HL-60 (cell line): Measurements from ENCODE around the gene SHC3.

Experiments
- DNase-seq, 2 experiments: peaks; one replicate each; pipeline ENCODE4 v3.0.0-alpha.2; 2010 to 2020; ENCODE audit warnings: low read depth in 1 of 2, low spot score in 1 of 2
- H3K27ac ChIP-seq: fragments of 250-450 bp; sonication (Bioruptor Pico); replicated peaks from 2 replicates; pipeline ENCODE4 v1.5.1; 2020; ENCODE audit warnings: mild to moderate bottlenecking, moderate library complexity
- H3K27me3 ChIP-seq: fragments of 250-450 bp; sonication (Bioruptor Pico); 2 replicates; pipeline ENCODE4 v1.5.1; 2021; ENCODE audit warnings: mild to moderate bottlenecking, moderate library complexity; ENCODE audit not compliant: insufficient read depth, poor library complexity, severe bottlenecking
- H3K4me3 ChIP-seq: replicated peaks from 2 replicates; pipeline ENCODE4 v1.5.1; 2011; ENCODE audit warnings: mild to moderate bottlenecking, control low read depth, low read length; ENCODE audit not compliant: insufficient read depth
- CTCF ChIP-seq: IDR thresholded peaks from one replicate; pipeline ENCODE4 v1.5.1; 2011; ENCODE audit warnings: low read length, control low read depth, inconsistent platforms; ENCODE audit not compliant: insufficient read depth
- GABPA ChIP-seq: IDR thresholded peaks from 2 replicates; pipeline ENCODE4 v1.6.1; 2012; ENCODE audit warnings: low read depth
- POLR2AphosphoS5 ChIP-seq: IDR thresholded peaks from 2 replicates; pipeline ENCODE4 v1.6.1; 2012; ENCODE audit warnings: low read depth
- SPI1 ChIP-seq: IDR thresholded peaks from 2 replicates; pipeline ENCODE4 v1.6.1; 2012; ENCODE audit warnings: low read depth, mild to moderate bottlenecking, borderline replicate concordance
- TF ChIP-seq, protein P1 (sequence below): IDR thresholded peaks from 2 replicates; pipeline ENCODE4 v1.6.1; 2012; ENCODE audit warnings: low read depth; ENCODE audit not compliant: insufficient replicate concordance

SHC3 gene

GRCh38 chr9:89079391-89079790 is 99.2 kb downstream of the SHC3 start:
- H3K27ac ChIP-seq = no peak overlapping the region
- H3K4me3 ChIP-seq = no peak overlapping the region
- DNase-seq = no peak
- no peaks in the 10 kb centered on the region for H3K27me3 ChIP-seq
- TF ChIP-seq, protein P1, sequence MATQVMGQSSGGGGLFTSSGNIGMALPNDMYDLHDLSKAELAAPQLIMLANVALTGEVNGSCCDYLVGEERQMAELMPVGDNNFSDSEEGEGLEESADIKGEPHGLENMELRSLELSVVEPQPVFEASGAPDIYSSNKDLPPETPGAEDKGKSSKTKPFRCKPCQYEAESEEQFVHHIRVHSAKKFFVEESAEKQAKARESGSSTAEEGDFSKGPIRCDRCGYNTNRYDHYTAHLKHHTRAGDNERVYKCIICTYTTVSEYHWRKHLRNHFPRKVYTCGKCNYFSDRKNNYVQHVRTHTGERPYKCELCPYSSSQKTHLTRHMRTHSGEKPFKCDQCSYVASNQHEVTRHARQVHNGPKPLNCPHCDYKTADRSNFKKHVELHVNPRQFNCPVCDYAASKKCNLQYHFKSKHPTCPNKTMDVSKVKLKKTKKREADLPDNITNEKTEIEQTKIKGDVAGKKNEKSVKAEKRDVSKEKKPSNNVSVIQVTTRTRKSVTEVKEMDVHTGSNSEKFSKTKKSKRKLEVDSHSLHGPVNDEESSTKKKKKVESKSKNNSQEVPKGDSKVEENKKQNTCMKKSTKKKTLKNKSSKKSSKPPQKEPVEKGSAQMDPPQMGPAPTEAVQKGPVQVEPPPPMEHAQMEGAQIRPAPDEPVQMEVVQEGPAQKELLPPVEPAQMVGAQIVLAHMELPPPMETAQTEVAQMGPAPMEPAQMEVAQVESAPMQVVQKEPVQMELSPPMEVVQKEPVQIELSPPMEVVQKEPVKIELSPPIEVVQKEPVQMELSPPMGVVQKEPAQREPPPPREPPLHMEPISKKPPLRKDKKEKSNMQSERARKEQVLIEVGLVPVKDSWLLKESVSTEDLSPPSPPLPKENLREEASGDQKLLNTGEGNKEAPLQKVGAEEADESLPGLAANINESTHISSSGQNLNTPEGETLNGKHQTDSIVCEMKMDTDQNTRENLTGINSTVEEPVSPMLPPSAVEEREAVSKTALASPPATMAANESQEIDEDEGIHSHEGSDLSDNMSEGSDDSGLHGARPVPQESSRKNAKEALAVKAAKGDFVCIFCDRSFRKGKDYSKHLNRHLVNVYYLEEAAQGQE = no peak
- no peak for TF ChIP-seq CTCF
- no peak for TF ChIP-seq SPI1
- no peak for TF ChIP-seq POLR2AphosphoS5
- TF ChIP-seq GABPA = no peak

- no peak for TF ChIP-seq SPI1
- TF ChIP-seq GABPA = no peak
- TF ChIP-seq CTCF = no peak
- TF ChIP-seq POLR2AphosphoS5 = no peak
- H3K4me3 ChIP-seq = no peak overlapping the region
- H3K27me3 ChIP-seq = no peaks in the 10 kb centered on the region
- DNase-seq = no peak
- H3K27ac ChIP-seq = no peak overlapping the region
Measured at GRCh38 chr9:89078860-89079259, 99.8 kb downstream of the SHC3 start.

GRCh38 chr9:89078421-89078820 is 100.2 kb downstream of the SHC3 start:
- TF ChIP-seq, protein P1 = no peak
- TF ChIP-seq GABPA (no peak), CTCF (no peak), SPI1 (peak; percentile 21; the same call in 1 of the 2 replicates), POLR2AphosphoS5 (no peak)

GRCh38 chr9:89077519-89077918 is 101.1 kb downstream of the SHC3 start:
- peak in 1 of 2 experiments; percentile 43 for DNase-seq
- H3K27me3 ChIP-seq = no peaks in the 10 kb centered on the region
- no peak overlapping the region for H3K27ac ChIP-seq
- TF ChIP-seq, protein P1 = no peak
- no peak for TF ChIP-seq POLR2AphosphoS5
- no peak for TF ChIP-seq CTCF
- TF ChIP-seq SPI1 = peak; percentile 58; the same call in 1 of the 2 replicates
- no peak for TF ChIP-seq GABPA
- no peak overlapping the region for H3K4me3 ChIP-seq

More at GRCh38 chr9:89078421-89078820, 100.2 kb downstream of the SHC3 start:
- Histone ChIP-seq H3K27ac (no peak overlapping the region), H3K27me3 (no peaks in the 10 kb centered on the region), H3K4me3 (no peak overlapping the region)
- DNase-seq = no peak
